Measurements from ENCODE around the gene MAST4.

MAST4 gene

GRCh38 chr5:66652818-66653217, 56.6 kb downstream of the MAST4 start:
- Histone ChIP-seq H3K36me3 (ENCODE audit: insufficient read depth, low read length) (no peaks in the 10 kb centered on the region), H3K9me3 (ENCODE audit: low read length) (no peaks in the 10 kb centered on the region), H3K9ac (ENCODE audit: low read length) (no peak overlapping the region), H3K27me3 (ENCODE audit: control insufficient read depth in 1 of 2, insufficient read depth in 2 of 2, low read length in 2 of 2) (no peaks in the 10 kb centered on the region), H3K4me3 (ENCODE audit: low read depth in 1 of 2, low read length in 2 of 2) (no peak overlapping the region), H3K27ac (ENCODE audit: low read depth, low read length) (no peak overlapping the region), H3K4me1 (ENCODE audit: insufficient read depth, low read length) (peaks cover 5% of the 10 kb centered on the region)

GRCh38 chr5:66653325-66653724, 57.1 kb downstream of the MAST4 start:
- Histone ChIP-seq H3K27me3 (ENCODE audit: control insufficient read depth in 1 of 2, insufficient read depth in 2 of 2, low read length in 2 of 2) (no peaks in the 10 kb centered on the region), H3K9ac (ENCODE audit: low read length) (no peak overlapping the region), H3K9me3 (ENCODE audit: low read length) (no peaks in the 10 kb centered on the region), H3K27ac (ENCODE audit: low read depth, low read length) (no peak overlapping the region), H3K36me3 (ENCODE audit: insufficient read depth, low read length) (no peaks in the 10 kb centered on the region), H3K4me1 (ENCODE audit: insufficient read depth, low read length) (peaks cover 5% of the 10 kb centered on the region), H3K4me3 (ENCODE audit: low read depth in 1 of 2, low read length in 2 of 2) (no peak overlapping the region)

- Histone ChIP-seq H3K9me3 (ENCODE audit: low read length) (no peaks in the 10 kb centered on the region), H3K36me3 (ENCODE audit: insufficient read depth, low read length) (no peaks in the 10 kb centered on the region), H3K27ac (ENCODE audit: low read depth, low read length) (no peak overlapping the region), H3K4me1 (ENCODE audit: insufficient read depth, low read length) (peaks cover 5% of the 10 kb centered on the region), H3K27me3 (ENCODE audit: control insufficient read depth in 1 of 2, insufficient read depth in 2 of 2, low read length in 2 of 2) (no peaks in the 10 kb centered on the region), H3K9ac (ENCODE audit: low read length) (no peak overlapping the region), H3K4me3 (ENCODE audit: low read depth in 1 of 2, low read length in 2 of 2) (no peak overlapping the region)
Observed at GRCh38 chr5:66655395-66656324, 59.5 kb downstream of the MAST4 start.

- peaks cover 19% of the 10 kb centered on the region for H3K4me1 ChIP-seq (ENCODE audit: insufficient read depth, low read length)
- H3K27ac ChIP-seq (ENCODE audit: low read depth, low read length), result no peak overlapping the region
- H3K9ac ChIP-seq (ENCODE audit: low read length), result no peak overlapping the region
Observed at GRCh38 chr5:66658516-66658915, 62.3 kb downstream of the MAST4 start.

GRCh38 chr5:66659780-66660179, 63.6 kb downstream of the MAST4 start:
- Histone ChIP-seq H3K36me3 (ENCODE audit: insufficient read depth, low read length) (no peaks in the 10 kb centered on the region), H3K9ac (ENCODE audit: low read length) (no peak overlapping the region)

More at GRCh38 chr5:66658516-66658915, 62.3 kb downstream of the MAST4 start:
- no peaks in the 10 kb centered on the region for H3K9me3 ChIP-seq (ENCODE audit: low read length)
- no peaks in the 10 kb centered on the region for H3K36me3 ChIP-seq (ENCODE audit: insufficient read depth, low read length)
- H3K4me3 ChIP-seq (ENCODE audit: low read depth in 1 of 2, low read length in 2 of 2), result no peak overlapping the region
- no peaks in the 10 kb centered on the region for H3K27me3 ChIP-seq (ENCODE audit: control insufficient read depth in 1 of 2, insufficient read depth in 2 of 2, low read length in 2 of 2)

GRCh38 chr5:66660396-66660795, 64.2 kb downstream of the MAST4 start:
- no peaks in the 10 kb centered on the region for H3K27me3 ChIP-seq (ENCODE audit: control insufficient read depth in 1 of 2, insufficient read depth in 2 of 2, low read length in 2 of 2)
- no peak overlapping the region for H3K9ac ChIP-seq (ENCODE audit: low read length)
- no peak overlapping the region for H3K27ac ChIP-seq (ENCODE audit: low read depth, low read length)
- no peaks in the 10 kb centered on the region for H3K36me3 ChIP-seq (ENCODE audit: insufficient read depth, low read length)
- H3K4me3 ChIP-seq (ENCODE audit: low read depth in 1 of 2, low read length in 2 of 2), result no peak overlapping the region
- H3K9me3 ChIP-seq (ENCODE audit: low read length), result no peaks in the 10 kb centered on the region
- peaks cover 19% of the 10 kb centered on the region for H3K4me1 ChIP-seq (ENCODE audit: insufficient read depth, low read length)

More at GRCh38 chr5:66659780-66660179, 63.6 kb downstream of the MAST4 start:
- no peaks in the 10 kb centered on the region for H3K27me3 ChIP-seq (ENCODE audit: control insufficient read depth in 1 of 2, insufficient read depth in 2 of 2, low read length in 2 of 2)
- no peak overlapping the region for H3K4me3 ChIP-seq (ENCODE audit: low read depth in 1 of 2, low read length in 2 of 2)
- H3K4me1 ChIP-seq (ENCODE audit: insufficient read depth, low read length), result peaks cover 19% of the 10 kb centered on the region
- no peaks in the 10 kb centered on the region for H3K9me3 ChIP-seq (ENCODE audit: low read length)
- no peak overlapping the region for H3K27ac ChIP-seq (ENCODE audit: low read depth, low read length)

DNA sequence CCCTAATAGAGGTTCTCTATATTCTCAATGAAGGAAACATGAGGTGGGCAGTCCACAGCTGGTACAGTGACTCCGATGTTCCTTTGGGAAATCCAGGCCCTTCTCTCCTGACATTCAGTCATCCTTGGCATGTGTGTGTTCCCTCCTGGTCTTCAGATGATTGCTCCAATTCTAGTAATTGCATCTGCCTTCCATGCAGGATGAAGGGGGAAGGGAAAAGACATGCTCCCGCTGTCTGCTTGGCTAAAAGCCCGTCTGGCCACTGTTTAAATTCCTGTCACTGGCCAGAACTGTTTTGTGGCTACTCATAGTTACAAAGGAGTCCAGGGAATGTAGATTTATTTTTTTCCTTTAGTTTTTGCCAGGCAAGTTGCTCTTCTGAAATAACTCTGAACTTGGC, 65.0 kb downstream of the MAST4 start:
- Histone ChIP-seq H3K9me3 (ENCODE audit: low read length) (no peaks in the 10 kb centered on the region), H3K4me1 (ENCODE audit: insufficient read depth, low read length) (peaks cover 14% of the 10 kb centered on the region), H3K9ac (ENCODE audit: low read length) (no peak overlapping the region), H3K36me3 (ENCODE audit: insufficient read depth, low read length) (no peaks in the 10 kb centered on the region), H3K4me3 (ENCODE audit: low read depth in 1 of 2, low read length in 2 of 2) (no peak overlapping the region), H3K27me3 (ENCODE audit: control insufficient read depth in 1 of 2, insufficient read depth in 2 of 2, low read length in 2 of 2) (no peaks in the 10 kb centered on the region), H3K27ac (ENCODE audit: low read depth, low read length) (no peak overlapping the region)

DNA sequence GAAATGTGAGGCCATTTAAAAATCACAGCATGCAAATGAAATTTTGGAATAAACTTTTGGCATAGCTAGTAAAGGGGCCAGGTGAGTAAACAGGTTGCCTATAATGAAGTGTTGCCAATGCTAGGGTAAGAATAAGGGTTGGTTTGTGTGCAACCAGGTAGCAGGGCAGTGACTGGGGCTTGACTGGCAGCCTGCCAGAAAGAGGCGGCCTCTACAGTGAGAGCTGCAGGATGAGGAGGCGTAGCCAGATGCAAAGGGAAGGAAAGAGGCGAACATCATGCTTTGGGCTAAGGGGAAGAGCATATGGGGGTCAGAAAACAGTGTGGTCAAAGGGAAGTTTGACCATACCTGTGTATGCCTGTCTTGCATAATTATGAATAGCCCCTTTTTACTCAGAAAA, 70.6 kb downstream of the MAST4 start:
- Histone ChIP-seq H3K9ac (ENCODE audit: low read length) (no peak overlapping the region), H3K27me3 (ENCODE audit: control insufficient read depth in 1 of 2, insufficient read depth in 2 of 2, low read length in 2 of 2) (no peaks in the 10 kb centered on the region), H3K36me3 (ENCODE audit: insufficient read depth, low read length) (no peaks in the 10 kb centered on the region), H3K4me3 (ENCODE audit: low read depth in 1 of 2, low read length in 2 of 2) (no peak overlapping the region), H3K4me1 (ENCODE audit: insufficient read depth, low read length) (peaks cover 4% of the 10 kb centered on the region), H3K27ac (ENCODE audit: low read depth, low read length) (no peak overlapping the region), H3K9me3 (ENCODE audit: low read length) (no peaks in the 10 kb centered on the region)

- Histone ChIP-seq H3K9ac (ENCODE audit: low read length) (no peak overlapping the region), H3K4me3 (ENCODE audit: low read depth in 1 of 2, low read length in 2 of 2) (no peak overlapping the region), H3K9me3 (ENCODE audit: low read length) (no peaks in the 10 kb centered on the region), H3K27me3 (ENCODE audit: control insufficient read depth in 1 of 2, insufficient read depth in 2 of 2, low read length in 2 of 2) (no peaks in the 10 kb centered on the region), H3K36me3 (ENCODE audit: insufficient read depth, low read length) (no peaks in the 10 kb centered on the region), H3K27ac (ENCODE audit: low read depth, low read length) (no peak overlapping the region), H3K4me1 (ENCODE audit: insufficient read depth, low read length) (no peaks in the 10 kb centered on the region)
Observed at GRCh38 chr5:66669086-66669861, 73.1 kb downstream of the MAST4 start.

- Histone ChIP-seq H3K27me3 (ENCODE audit: control insufficient read depth in 1 of 2, insufficient read depth in 2 of 2, low read length in 2 of 2) (no peaks in the 10 kb centered on the region), H3K4me3 (ENCODE audit: low read depth in 1 of 2, low read length in 2 of 2) (no peak overlapping the region), H3K9ac (ENCODE audit: low read length) (no peak overlapping the region), H3K36me3 (ENCODE audit: insufficient read depth, low read length) (no peaks in the 10 kb centered on the region), H3K27ac (ENCODE audit: low read depth, low read length) (no peak overlapping the region), H3K4me1 (ENCODE audit: insufficient read depth, low read length) (no peaks in the 10 kb centered on the region), H3K9me3 (ENCODE audit: low read length) (no peaks in the 10 kb centered on the region)
Observed at GRCh38 chr5:66669862-66670195, 73.6 kb downstream of the MAST4 start.

GRCh38 chr5:66671305-66671704, 75.1 kb downstream of the MAST4 start:
- Histone ChIP-seq H3K27ac (ENCODE audit: low read depth, low read length) (no peak overlapping the region), H3K9me3 (ENCODE audit: low read length) (no peaks in the 10 kb centered on the region), H3K36me3 (ENCODE audit: insufficient read depth, low read length) (no peaks in the 10 kb centered on the region), H3K4me3 (ENCODE audit: low read depth in 1 of 2, low read length in 2 of 2) (no peak overlapping the region), H3K9ac (ENCODE audit: low read length) (no peak overlapping the region), H3K4me1 (ENCODE audit: insufficient read depth, low read length) (no peaks in the 10 kb centered on the region), H3K27me3 (ENCODE audit: control insufficient read depth in 1 of 2, insufficient read depth in 2 of 2, low read length in 2 of 2) (no peaks in the 10 kb centered on the region)
